ENCODE results near the gene MORN4. TPM values are rescaled to one million over a fixed set of nuclear protein-coding genes. Genes with fewer than 3 reads are reported as not detected.
"Not testable (repeated sequence)": the region's sequence is repeated elsewhere in the genome, so short reads cannot be mapped to it uniquely, and the experiment has no call there.

The MORN4 gene
- total RNA-seq, 6 experiments from 2014 or later, result 0.69 to 3.9 (median 1.6) TPM

DNA sequence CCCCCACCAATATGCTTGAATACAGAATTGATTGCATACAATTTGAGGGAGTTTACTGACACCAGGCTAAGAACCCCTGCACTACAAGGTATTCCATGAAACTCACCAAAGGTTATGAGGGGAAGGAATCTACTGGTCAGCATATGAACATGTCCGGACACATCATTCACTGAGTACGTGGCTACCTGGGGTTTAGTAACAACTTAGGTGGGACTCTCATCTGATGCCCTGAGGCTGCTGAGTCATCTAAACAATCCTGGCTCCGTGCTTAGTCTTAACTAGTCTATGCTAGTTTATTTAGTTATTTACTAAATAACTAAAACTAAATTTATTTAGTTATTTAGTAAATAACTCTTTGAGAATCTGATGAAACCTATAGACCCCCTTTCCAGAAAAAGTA is 18.5 kb upstream of the MORN4 start:
- TF ChIP-seq CTCF (IDR thresholded peaks at IDR 0.05) (no peak), POLR2A (IDR thresholded peaks at IDR 0.05) (no peak)
- H3K9me3 ChIP-seq, result no peaks in the 10 kb centered on the region
- ATAC-seq (no peak), DNase-seq (no peak)
- H3K4me1 ChIP-seq, result no peaks in the 10 kb centered on the region
- no peak overlapping the region for H3K4me3 ChIP-seq
- no peaks in the 10 kb centered on the region for H3K27me3 ChIP-seq
- 93% methylated on average over 3 of the region's 3 CpGs for WGBS (ENCODE audit: insufficient coverage, low coverage, low lambda C conversion rate, missing lambda C conversion rate)
- no peak overlapping the region for H3K27ac ChIP-seq
- intact Hi-C loops (cut with DNase I), result no loop called here
- peaks cover 7 to 35% (median 11%) of the 10 kb centered on the region in 4 donors for H3K36me3 ChIP-seq

DNA sequence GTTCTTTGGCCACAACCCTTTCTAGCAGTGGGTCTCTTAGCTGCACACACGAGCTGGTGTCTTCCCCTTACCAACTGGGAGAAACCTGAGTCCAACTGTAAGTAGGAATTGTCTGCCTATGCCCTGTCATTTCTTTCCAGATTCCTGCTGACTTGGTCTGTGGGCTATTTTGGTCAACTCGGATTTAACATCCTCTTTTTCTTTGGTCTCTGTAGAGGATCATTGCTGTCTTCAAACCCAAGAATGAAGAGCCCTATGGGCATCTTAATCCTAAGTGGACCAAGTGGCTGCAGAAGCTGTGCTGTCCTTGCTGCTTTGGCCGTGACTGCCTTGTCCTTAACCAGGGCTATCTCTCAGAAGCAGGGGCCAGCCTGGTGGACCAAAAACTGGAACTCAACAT is 17.4 kb upstream of the MORN4 start:
- Histone ChIP-seq H3K4me3 (no peak overlapping the region), H3K27ac (no peak overlapping the region), H3K9me3 (no peaks in the 10 kb centered on the region), H3K4me1 (no peaks in the 10 kb centered on the region), H3K27me3 (no peaks in the 10 kb centered on the region), H3K36me3 (peaks cover 7 to 26% (median 7%) of the 10 kb centered on the region in 4 donors)
- 72% methylated on average over 2 of the region's 3 CpGs for WGBS (ENCODE audit: insufficient coverage, low coverage, low lambda C conversion rate, missing lambda C conversion rate)
- no peak for TF ChIP-seq CTCF (IDR thresholded peaks at IDR 0.05)
- no peak for TF ChIP-seq POLR2A (IDR thresholded peaks at IDR 0.05)
- DNase-seq, result peak in 1 of 3 donors; percentile 35
- ATAC-seq, result peak in 2 of 4 donors; percentile 28 to 29
- intact Hi-C loops (cut with DNase I), result no loop called here

DNA sequence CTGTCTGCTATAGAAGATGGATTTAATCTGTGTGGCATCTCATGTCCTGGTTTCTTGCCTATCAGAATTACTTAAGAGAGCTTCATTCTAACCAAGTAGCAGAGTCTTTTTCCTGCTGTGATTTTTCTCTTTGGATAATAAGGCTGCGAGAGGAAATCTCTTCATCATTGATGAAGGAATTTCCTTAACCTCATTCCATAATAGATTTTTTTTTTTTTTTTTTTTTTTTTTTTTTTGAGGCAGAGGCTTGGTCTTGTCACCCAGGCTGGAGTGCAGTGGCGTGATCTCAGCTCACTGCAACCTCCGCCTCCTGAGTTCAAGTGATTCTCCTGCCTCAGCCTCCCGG is 16.1 kb upstream of the MORN4 start:
- H3K4me3 ChIP-seq; H3K27me3 ChIP-seq; ATAC-seq; DNase-seq; intact Hi-C loops (cut with DNase I); H3K4me1 ChIP-seq; H3K9me3 ChIP-seq: not testable (repeated sequence)
- Histone ChIP-seq H3K36me3 (peaks cover 7 to 26% (median 8%) of the 10 kb centered on the region in 4 donors), H3K27ac (peak overlapping the region in 2 of 3 donors; percentile 41 to 55)
- 57% methylated on average over 1 of the region's 4 CpGs for WGBS (ENCODE audit: insufficient coverage, low coverage, low lambda C conversion rate, missing lambda C conversion rate)

GRCh38 chr10:97648562-97649404 is 15.5 kb upstream of the MORN4 start:
- peak; percentile 52 for TF ChIP-seq POLR2A (IDR thresholded peaks at IDR 0.05)
- TF ChIP-seq CTCF (IDR thresholded peaks at IDR 0.05), result no peak
- Histone ChIP-seq H3K9me3 (no peaks in the 10 kb centered on the region), H3K27ac (peak overlapping the region in 2 of 3 donors; percentile 41 to 55), H3K27me3 (no peaks in the 10 kb centered on the region), H3K4me3 (no peak overlapping the region), H3K4me1 (no peaks in the 10 kb centered on the region), H3K36me3 (peaks cover 7 to 21% (median 10%) of the 10 kb centered on the region in 4 donors)
- ATAC-seq, result peak; percentile 71 to 87 (median 86)
- DNase-seq, result no peak
- WGBS (ENCODE audit: insufficient coverage, low coverage, low lambda C conversion rate, missing lambda C conversion rate), result 60% methylated on average over 5 of the region's 5 CpGs
- intact Hi-C loops (cut with DNase I), result no loop called here

GRCh38 chr10:97647556-97647955 is 14.3 kb upstream of the MORN4 start:
- DNase-seq (no peak), ATAC-seq (peak in 1 of 4 donors; percentile 42)
- intact Hi-C loops (cut with DNase I), result no loop called here
- Histone ChIP-seq H3K27me3 (no peaks in the 10 kb centered on the region), H3K4me1 (no peaks in the 10 kb centered on the region), H3K27ac (no peak overlapping the region), H3K9me3 (no peaks in the 10 kb centered on the region), H3K36me3 (peaks cover 0 to 16% (median 7%) of the 10 kb centered on the region in 4 donors), H3K4me3 (no peak overlapping the region)
- TF ChIP-seq CTCF (IDR thresholded peaks at IDR 0.05) (no peak), POLR2A (IDR thresholded peaks at IDR 0.05) (no peak)
- WGBS (ENCODE audit: insufficient coverage, low coverage, low lambda C conversion rate, missing lambda C conversion rate), result 67% methylated on average over 1 of the region's 1 CpG
